Measurements from ENCODE around the gene C1orf159.
"Not testable (repeated sequence)": the region's sequence is repeated elsewhere in the genome, so short reads cannot be mapped to it uniquely, and the experiment has no call there.

Gene C1orf159

GRCh38 chr1:1115786-1116700 lies at the start of gene C1orf159:
Gene C1orf159, minus strand, starts transcription at chr1:1116089. Its CDS starts 24,546 bp downstream, at chr1:1091543.
- peak within 1 kb of the TSS; percentile 71 for H3K4me3 ChIP-seq (ENCODE audit: low read depth, low read length)
- DNase-seq (ENCODE audit: low read depth), result peak; percentile 88

- H3K4me3 ChIP-seq (ENCODE audit: low read depth, low read length), result no peak overlapping the region
- no peak for DNase-seq (ENCODE audit: low read depth)
Measured at GRCh38 chr1:1165485-1165884, 49.6 kb upstream of the C1orf159 start.

GRCh38 chr1:1164701-1165451 lies 49.0 kb upstream of the C1orf159 start:
- H3K4me3 ChIP-seq (ENCODE audit: low read depth, low read length), result no peak overlapping the region
- DNase-seq (ENCODE audit: low read depth), result no peak

- DNase-seq (ENCODE audit: low read depth), result no peak
- H3K4me3 ChIP-seq (ENCODE audit: low read depth, low read length), result no peak overlapping the region
Measured at GRCh38 chr1:1164361-1164700, 48.4 kb upstream of the C1orf159 start.

- H3K4me3 ChIP-seq (ENCODE audit: low read depth, low read length), result no peak overlapping the region
- DNase-seq (ENCODE audit: low read depth), result no peak
Measured at GRCh38 chr1:1163538-1164070, 47.7 kb upstream of the C1orf159 start.

GRCh38 chr1:1162597-1163537 lies 47.0 kb upstream of the C1orf159 start:
- no peak for DNase-seq (ENCODE audit: low read depth)
- H3K4me3 ChIP-seq (ENCODE audit: low read depth, low read length), result no peak overlapping the region

- no peak for DNase-seq (ENCODE audit: low read depth)
- H3K4me3 ChIP-seq (ENCODE audit: low read depth, low read length), result no peak overlapping the region
Measured at GRCh38 chr1:1161683-1162079, 45.8 kb upstream of the C1orf159 start.

GRCh38 chr1:1161078-1161682 lies 45.3 kb upstream of the C1orf159 start:
- H3K4me3 ChIP-seq (ENCODE audit: low read depth, low read length), result no peak overlapping the region
- DNase-seq (ENCODE audit: low read depth), result no peak

GRCh38 chr1:1160281-1160930 lies 44.5 kb upstream of the C1orf159 start:
- DNase-seq (ENCODE audit: low read depth), result no peak
- no peak overlapping the region for H3K4me3 ChIP-seq (ENCODE audit: low read depth, low read length)

- H3K4me3 ChIP-seq (ENCODE audit: low read depth, low read length), result peak overlapping the region; percentile 54
- DNase-seq (ENCODE audit: low read depth), result no peak
Measured at GRCh38 chr1:1157914-1158710, 42.2 kb upstream of the C1orf159 start.

- peak; percentile 41 for DNase-seq (ENCODE audit: low read depth)
- H3K4me3 ChIP-seq (ENCODE audit: low read depth, low read length), result peak overlapping the region; percentile 54
Measured at GRCh38 chr1:1157426-1157913, 41.6 kb upstream of the C1orf159 start.

GRCh38 chr1:1157033-1157365 lies 41.1 kb upstream of the C1orf159 start:
- no peak overlapping the region for H3K4me3 ChIP-seq (ENCODE audit: low read depth, low read length)
- DNase-seq (ENCODE audit: low read depth), result no peak

- H3K4me3 ChIP-seq (ENCODE audit: low read depth, low read length), result no peak overlapping the region
Measured at GRCh38 chr1:1156140-1157032, 40.5 kb upstream of the C1orf159 start.

GRCh38 chr1:1155258-1155657 lies 39.4 kb upstream of the C1orf159 start:
- DNase-seq (ENCODE audit: low read depth), result no peak
- H3K4me3 ChIP-seq (ENCODE audit: low read depth, low read length), result no peak overlapping the region

More at GRCh38 chr1:1156140-1157032, 40.5 kb upstream of the C1orf159 start:
- no peak for DNase-seq (ENCODE audit: low read depth)

GRCh38 chr1:1153874-1154273 lies 38.0 kb upstream of the C1orf159 start:
- no peak for DNase-seq (ENCODE audit: low read depth)
- no peak overlapping the region for H3K4me3 ChIP-seq (ENCODE audit: low read depth, low read length)

GRCh38 chr1:1153215-1153614 lies 37.3 kb upstream of the C1orf159 start:
- not testable (repeated sequence) for H3K4me3 ChIP-seq (ENCODE audit: low read depth, low read length); DNase-seq (ENCODE audit: low read depth)

- H3K4me3 ChIP-seq (ENCODE audit: low read depth, low read length); DNase-seq (ENCODE audit: low read depth): not testable (repeated sequence)
Measured at GRCh38 chr1:1152431-1152830, 36.5 kb upstream of the C1orf159 start.

Measured in skeletal muscle cell (primary cell).